Measurements from ENCODE around the gene OSGIN1. TPM values are rescaled to one million over a fixed set of nuclear protein-coding genes. Genes with fewer than 3 reads are reported as not detected.

The OSGIN1 gene
- total RNA-seq, 1 donor from 2014 or later = 0.51 TPM

DNA sequence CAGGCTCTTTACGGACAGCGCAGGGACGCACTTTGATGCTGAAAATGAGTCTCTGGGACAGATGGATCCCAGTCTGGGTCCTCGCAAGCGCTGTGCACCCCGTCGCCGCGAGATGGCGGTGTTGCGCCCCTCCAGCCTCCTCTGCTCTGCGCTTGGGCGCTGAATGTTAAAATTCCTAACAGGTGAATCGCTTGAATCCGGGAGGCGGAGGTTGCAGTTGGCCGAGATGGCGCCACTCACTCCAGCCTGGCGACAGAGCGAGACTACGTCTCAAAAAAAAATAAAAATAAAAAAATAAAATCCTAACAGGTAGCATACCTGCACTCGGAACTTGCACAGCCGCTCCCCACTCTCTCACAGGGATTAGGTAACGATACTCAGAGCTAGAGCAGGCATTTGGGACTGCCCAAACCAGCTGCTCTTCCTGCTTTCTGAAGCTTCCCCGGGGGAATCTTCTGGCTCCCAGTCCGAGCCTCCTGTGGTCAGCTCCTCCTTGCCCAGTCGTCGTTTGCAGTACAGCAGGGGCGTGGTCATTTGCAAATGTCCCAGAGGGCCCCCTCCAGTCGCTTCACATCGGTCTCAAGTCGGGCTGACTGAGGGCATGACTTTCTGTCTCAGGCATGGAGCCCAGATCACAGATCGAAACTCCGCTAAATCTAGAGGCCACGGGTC, 26.2 kb upstream of the OSGIN1 start:
- intact Hi-C loops (cut with micrococcal nuclease) = loop anchor here (1.0 kb wide), 2 partner anchors 26 to 101 kb away; partner anchors contain the start of gene OSGIN1

- intact Hi-C loops (cut with micrococcal nuclease) = no loop called here
These were observed 24.5 kb upstream of the OSGIN1 start for GRCh38 chr16:83928341-83929055.

GRCh38 chr16:83929811-83930555, 23.1 kb upstream of the OSGIN1 start:
- intact Hi-C loops (cut with micrococcal nuclease) = no loop called here

- intact Hi-C loops (cut with micrococcal nuclease) = no loop called here
These were observed 22.1 kb upstream of the OSGIN1 start for GRCh38 chr16:83930730-83931500.

DNA sequence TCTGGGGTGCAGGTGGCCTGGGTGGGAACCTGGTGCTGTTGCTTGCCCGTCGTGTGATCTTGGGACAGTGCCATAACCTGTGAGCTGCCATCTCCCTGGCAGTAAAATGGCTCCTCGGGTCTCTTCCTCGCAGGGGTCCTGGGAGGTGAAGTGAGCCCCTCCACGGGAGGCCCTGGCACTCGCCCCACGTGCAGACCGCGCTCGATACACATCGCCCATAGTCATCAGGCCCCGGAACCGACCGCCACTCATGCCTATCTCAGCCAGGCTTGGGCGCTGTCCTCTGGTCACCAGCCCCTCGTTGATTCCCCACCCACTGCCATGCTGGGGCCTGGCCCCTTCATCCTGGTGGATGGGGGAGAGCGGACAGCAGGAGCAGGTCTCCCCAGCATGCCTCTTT, 21.5 kb upstream of the OSGIN1 start:
- intact Hi-C loops (cut with micrococcal nuclease) = no loop called here

GRCh38 chr16:83932304-83932703, 20.7 kb upstream of the OSGIN1 start:
- intact Hi-C loops (cut with micrococcal nuclease) = no loop called here

DNA sequence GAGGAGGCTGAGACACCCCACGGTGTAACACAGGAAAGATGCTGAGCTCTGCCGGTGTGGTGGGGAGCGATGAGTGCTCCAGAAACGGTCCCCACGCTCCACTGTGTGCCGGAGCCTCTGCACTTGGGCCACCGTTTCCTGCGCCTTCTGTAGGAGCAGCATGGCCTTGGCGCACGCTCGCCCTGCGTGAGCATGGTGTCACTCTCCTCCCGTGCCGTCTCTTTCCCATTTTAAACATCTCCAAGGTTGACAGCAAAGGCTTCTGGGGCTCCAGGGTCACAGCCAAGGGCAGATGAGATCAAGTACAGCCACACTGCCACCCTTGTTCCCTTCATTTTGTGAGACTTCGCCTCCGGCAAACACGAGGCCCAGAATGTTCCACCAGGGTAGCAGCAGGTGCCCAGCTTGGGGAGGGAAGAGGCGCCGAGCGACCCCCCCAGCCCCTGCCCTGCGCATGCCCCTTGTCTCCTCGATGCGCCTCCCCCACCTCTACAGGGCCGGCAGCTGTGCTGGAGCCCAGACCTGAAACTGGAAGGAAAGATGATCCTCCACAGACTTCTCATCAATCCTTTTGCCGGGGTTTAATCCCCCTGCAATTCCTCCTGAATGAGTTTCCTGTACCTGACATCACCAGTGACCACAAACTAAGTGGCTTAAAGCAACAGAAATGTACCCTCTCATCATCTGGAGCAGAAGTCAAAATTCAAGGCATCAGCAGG, 19.9 kb upstream of the OSGIN1 start:
- intact Hi-C loops (cut with micrococcal nuclease) = no loop called here

- intact Hi-C loops (cut with micrococcal nuclease) = no loop called here
These were observed 19.0 kb upstream of the OSGIN1 start for GRCh38 chr16:83933885-83934683.

- intact Hi-C loops (cut with micrococcal nuclease) = no loop called here
These were observed 18.4 kb upstream of the OSGIN1 start for GRCh38 chr16:83934684-83934977.

DNA sequence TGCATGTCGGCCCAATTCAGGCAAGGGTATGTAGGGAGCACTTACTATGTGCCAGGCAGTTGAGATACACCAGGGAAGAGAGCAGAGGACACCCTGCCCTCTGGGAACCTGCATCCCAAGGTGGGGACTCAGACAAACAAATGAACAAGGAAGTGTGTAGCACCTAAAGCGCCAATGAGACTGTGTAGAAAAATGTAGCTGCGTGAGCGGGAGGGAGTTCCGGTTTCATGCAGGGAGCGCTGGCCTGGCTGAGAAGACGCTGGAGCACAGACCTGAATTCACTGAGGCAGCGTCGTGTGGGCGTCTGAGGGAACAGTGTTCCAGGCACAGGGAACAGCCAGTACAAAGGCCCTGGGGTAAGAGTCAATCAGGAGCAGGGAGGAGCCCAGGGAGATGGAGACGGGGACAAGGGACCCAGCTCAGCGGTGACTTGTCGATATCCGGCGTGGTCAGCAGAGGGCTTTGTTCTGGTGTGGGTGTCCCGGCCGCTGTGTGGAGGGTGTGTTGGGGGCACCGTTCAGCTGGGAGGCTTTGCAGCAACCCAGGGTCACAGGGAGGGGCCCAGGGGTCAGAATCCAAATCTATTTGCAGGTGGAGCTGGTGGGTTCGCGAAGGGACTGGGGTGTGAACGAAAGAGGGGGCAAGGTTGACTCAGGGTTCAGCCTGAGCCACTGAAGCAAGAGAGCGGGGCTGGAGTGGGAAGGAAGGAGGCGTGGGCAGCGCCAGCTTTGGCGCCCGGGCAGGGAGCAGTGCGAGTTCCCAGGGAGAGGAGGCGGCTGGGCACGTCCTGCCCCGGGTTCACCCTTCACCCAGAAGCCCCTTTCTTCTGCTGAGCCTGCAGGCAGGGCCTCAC, 17.8 kb upstream of the OSGIN1 start:
- intact Hi-C loops (cut with micrococcal nuclease) = no loop called here

- intact Hi-C loops (cut with micrococcal nuclease) = no loop called here
These were observed 17.2 kb upstream of the OSGIN1 start for GRCh38 chr16:83935858-83936255.

DNA sequence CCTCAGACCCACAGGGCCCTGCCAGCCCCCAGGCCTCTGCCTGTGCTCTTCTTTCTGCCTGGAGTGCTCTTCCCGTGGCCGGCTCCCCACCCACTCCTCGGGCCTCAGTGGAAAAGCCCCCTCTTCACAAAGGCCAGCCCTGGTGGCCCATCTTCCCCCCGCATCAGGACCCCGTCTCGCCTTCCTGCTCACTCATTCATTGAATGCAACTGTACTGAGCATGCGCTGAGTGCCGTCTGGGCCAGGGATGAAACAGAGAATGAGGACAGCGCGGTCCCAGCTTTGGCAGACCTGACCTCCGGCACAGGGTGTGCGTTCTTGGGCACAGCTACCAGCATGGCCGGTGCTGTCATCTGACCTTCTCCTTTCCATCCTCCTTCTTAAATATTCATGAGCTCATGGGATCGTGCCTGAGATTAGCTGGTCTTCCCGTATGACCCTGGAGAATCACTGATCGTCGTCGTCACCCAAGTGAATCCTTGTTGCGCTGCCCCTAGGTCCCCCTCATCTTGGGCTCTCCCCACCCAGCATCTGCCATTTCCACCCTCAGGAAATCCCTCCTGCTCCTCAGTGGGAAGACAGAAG, 16.4 kb upstream of the OSGIN1 start:
- intact Hi-C loops (cut with micrococcal nuclease) = no loop called here

- intact Hi-C loops (cut with micrococcal nuclease) = no loop called here
These were observed 15.8 kb upstream of the OSGIN1 start for GRCh38 chr16:83937267-83937666.

GRCh38 chr16:83937922-83938885, 14.8 kb upstream of the OSGIN1 start:
- intact Hi-C loops (cut with micrococcal nuclease) = no loop called here

- intact Hi-C loops (cut with micrococcal nuclease) = no loop called here
These were observed 13.7 kb upstream of the OSGIN1 start for GRCh38 chr16:83939266-83939855.

DNA sequence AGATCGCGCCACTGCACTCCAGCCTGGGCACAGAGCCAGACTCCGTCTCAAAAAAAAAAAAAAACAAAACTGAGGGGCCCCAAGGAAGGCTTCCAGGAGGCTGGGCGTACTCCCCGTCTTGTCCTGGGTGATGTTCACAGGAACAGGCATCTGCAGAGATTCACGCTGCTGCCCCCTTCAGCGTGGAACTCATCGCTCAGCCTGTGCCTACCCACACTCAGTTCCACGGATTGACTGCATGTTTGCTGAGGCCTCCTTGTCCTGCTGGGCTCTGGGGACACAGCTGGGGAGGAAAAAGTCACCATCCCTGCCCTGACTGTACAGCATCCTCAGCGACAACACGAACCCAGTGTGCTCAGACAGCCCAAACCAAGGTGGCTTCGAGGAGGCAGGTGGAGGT, 12.9 kb upstream of the OSGIN1 start:
- intact Hi-C loops (cut with micrococcal nuclease) = no loop called here

DNA sequence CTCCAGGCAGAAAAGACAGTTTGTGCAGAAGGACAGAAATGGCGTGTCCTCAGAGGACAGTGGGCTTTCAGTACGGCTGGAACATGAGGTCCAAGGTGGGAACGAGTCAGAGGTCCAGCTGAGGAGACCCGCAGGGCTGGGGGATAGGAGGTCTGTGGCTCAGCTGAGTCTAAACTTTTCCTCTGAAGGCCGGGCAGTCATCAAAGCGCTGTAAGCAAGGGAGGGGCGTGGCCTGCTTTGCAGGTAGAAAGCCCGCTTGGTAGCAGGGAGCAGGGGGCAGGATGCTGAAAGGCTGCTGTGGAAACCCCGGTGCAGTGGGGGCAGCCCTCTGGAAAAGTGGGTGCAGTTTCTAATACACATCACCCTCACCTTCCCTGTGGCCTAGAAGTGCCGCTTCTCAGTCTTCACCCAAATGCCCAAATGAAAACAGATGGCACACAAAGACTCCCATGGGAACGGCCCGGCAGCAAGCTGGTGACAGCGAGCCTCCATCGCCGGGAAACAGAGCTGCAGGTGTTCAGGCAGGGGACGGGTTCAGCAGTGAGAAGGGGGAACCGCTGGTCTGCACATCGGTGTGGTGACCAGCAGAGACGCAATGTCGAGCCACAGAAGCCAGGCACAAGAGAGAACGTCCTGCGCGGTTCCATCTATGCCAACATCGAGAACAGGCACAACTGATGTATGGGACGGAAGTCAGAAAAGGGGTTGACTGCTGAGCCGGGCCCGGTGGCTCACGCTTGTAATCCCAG, 12.2 kb upstream of the OSGIN1 start:
- intact Hi-C loops (cut with micrococcal nuclease) = no loop called here
